PC-3 (cell line): ENCODE measurements around the gene SERGEF. TPM values are rescaled to one million over a fixed set of nuclear protein-coding genes. Genes with fewer than 3 reads are reported as not detected.

Source experiments
- ATAC-seq: fragments of 200-7000 bp; cut with Tn5 transposase; 2 replicates; pipeline ENCODE4 v1.9.1; 2020; ENCODE audit warnings: mild to moderate bottlenecking, moderate library complexity
- BruUV-seq: library from RNA; stranded (reverse); fragments of 400-500 nt; replicated peaks from 2 replicates; lab custom pipeline; 2021; lab: Mats Ljungman, UMichigan
- CTCF ChIA-PET: fragments of 300-600 bp; sonication (Branson Sonifier 250); formaldehyde crosslinking; loops from one replicate; lab custom pipeline; 2022; ENCODE audit warnings: antibody characterized with exemption; lab: Charles Lee
- POLR2A ChIA-PET: fragments of 300-600 bp; sonication (Branson Sonifier 250); formaldehyde crosslinking; loops from one replicate; lab custom pipeline; 2022; ENCODE audit warnings: antibody characterized with exemption; ENCODE audit not compliant: unreplicated experiment; lab: Charles Lee
- DNase-seq: peaks from one replicate; pipeline ENCODE4 v3.0.0-alpha.2; 2015
- H2AFZ ChIP-seq: fragments of 300-600 bp; sonication (generic); 2 replicates; pipeline ENCODE4 v1.6.0; 2016; ENCODE audit warnings: antibody characterized with exemption, low read length
- H3F3A ChIP-seq: fragments of 300-600 bp; sonication (generic); one replicate; pipeline ENCODE4 v1.6.0; 2017; ENCODE audit warnings: antibody characterized with exemption, low read length, control low read depth, mild to moderate bottlenecking; ENCODE audit not compliant: unreplicated experiment
- H3K27ac ChIP-seq: fragments of 300-600 bp; sonication (generic); 2 replicates; pipeline ENCODE4 v1.5.1; 2016; ENCODE audit warnings: mild to moderate bottlenecking, low read length
- H3K27me3 ChIP-seq: fragments of 300-600 bp; sonication (generic); 2 replicates; pipeline ENCODE4 v1.6.1; 2016; ENCODE audit warnings: low read length, mixed read lengths
- H3K36me3 ChIP-seq: fragments of 300-600 bp; sonication (generic); 2 replicates; pipeline ENCODE4 v1.6.1; 2016; ENCODE audit warnings: low read depth, mixed run types, low read length, mixed read lengths
- H3K4me1 ChIP-seq: fragments of 300-600 bp; sonication (generic); 2 replicates; pipeline ENCODE4 v1.5.1; 2016; ENCODE audit warnings: low read length; ENCODE audit not compliant: insufficient read depth
- H3K4me2 ChIP-seq: fragments of 300-600 bp; sonication (generic); 2 replicates; pipeline ENCODE4 v1.6.0; 2016; ENCODE audit warnings: low read length
- H3K4me3 ChIP-seq: fragments of 300-600 bp; sonication (generic); 2 replicates; pipeline ENCODE4 v1.5.1; 2016; ENCODE audit warnings: mild to moderate bottlenecking, low read length, mixed read lengths
- H3K79me2 ChIP-seq: fragments of 300-600 bp; sonication (generic); 2 replicates; pipeline ENCODE4 v1.6.1; 2017; ENCODE audit warnings: low read length, mixed read lengths
- H3K9ac ChIP-seq: fragments of 300-600 bp; sonication (generic); 2 replicates; pipeline ENCODE4 v1.6.0; 2016; ENCODE audit warnings: mild to moderate bottlenecking, low read length
- H3K9me2 ChIP-seq: fragments of 300-600 bp; sonication (generic); replicated peaks from 2 replicates; pipeline ENCODE4 v1.6.1; 2016; ENCODE audit warnings: mixed run types, low read length, mixed read lengths
- H3K9me3 ChIP-seq: fragments of 300-600 bp; sonication (generic); 2 replicates; pipeline ENCODE4 v1.6.1; 2016; ENCODE audit warnings: low read length, mixed read lengths
- H4K20me1 ChIP-seq: fragments of 300-600 bp; sonication (generic); 2 replicates; pipeline ENCODE4 v1.6.1; 2016; ENCODE audit warnings: low read length, mixed read lengths
- CTCF ChIP-seq: fragments of 300-600 bp; sonication (generic); conservative IDR thresholded peaks from 2 replicates; pipeline ENCODE4 v1.5.1; 2017; ENCODE audit warnings: antibody characterized with exemption, low read depth, mild to moderate bottlenecking, low read length
- EZH2 ChIP-seq: fragments of 300-600 bp; sonication (generic); IDR thresholded peaks from one replicate; pipeline ENCODE4 v1.6.1; 2017; ENCODE audit warnings: antibody characterized with exemption, mild to moderate bottlenecking, low read length; ENCODE audit not compliant: unreplicated experiment
- EZH2phosphoT487 ChIP-seq: fragments of 300-600 bp; sonication (generic); IDR thresholded peaks from 2 replicates; pipeline ENCODE4 v1.6.1; 2018; ENCODE audit warnings: mild to moderate bottlenecking, antibody characterized with exemption, low read length, borderline replicate concordance
- intact Hi-C: fragments of 100-400 bp; cut with micrococcal nuclease; formaldehyde crosslinking; loops from 2 replicates; pipeline ENCODE4 v1.9.0; 2023
- total RNA-seq: library from RNA; depleted of rRNA; stranded (reverse); fragments of >200 nt; gene quantifications from 2 replicates; pipeline ENCODE4 v1.2.3, GENCODE V29; 2014

The SERGEF gene
- total RNA-seq, 1 experiment from 2014 or later: 13.7 TPM

DNA sequence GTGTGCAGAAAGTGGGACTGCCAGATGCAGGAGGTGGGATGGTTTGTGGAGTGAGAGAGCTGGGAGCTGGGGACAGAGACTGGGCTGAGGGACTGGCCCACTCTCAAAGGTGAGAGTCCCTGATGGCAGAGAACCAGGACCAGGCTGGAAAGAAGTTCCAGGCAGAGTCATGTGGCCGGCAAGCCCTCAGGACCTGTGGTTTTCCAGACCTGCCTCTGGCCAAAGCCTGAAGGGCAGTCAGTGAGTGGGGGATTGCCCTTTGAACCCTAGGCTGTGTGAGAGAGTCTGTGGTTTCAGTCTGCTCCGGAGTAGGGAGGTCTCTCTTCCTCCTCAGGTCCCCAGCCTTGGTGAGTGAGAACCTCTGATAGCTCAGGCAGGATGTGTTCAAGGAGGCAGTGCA is 261.3 kb downstream of the SERGEF start:
- H3K4me1 ChIP-seq: no peaks in the 10 kb centered on the region
- no peaks in the 10 kb centered on the region for H3K79me2 ChIP-seq
- no peak overlapping the region for H3K27ac ChIP-seq
- CTCF ChIA-PET: no interaction called here
- no peaks in the 10 kb centered on the region for H3K36me3 ChIP-seq
- no peak overlapping the region for H2AFZ ChIP-seq
- no peak overlapping the region for H3K4me2 ChIP-seq
- peaks cover 22% of the 10 kb centered on the region for H3K27me3 ChIP-seq
- H3K9me3 ChIP-seq: no peaks in the 10 kb centered on the region
- TF ChIP-seq EZH2 (no peak), EZH2phosphoT487 (no peak), CTCF (no peak)
- no peak overlapping the region for H3K4me3 ChIP-seq
- H4K20me1 ChIP-seq: no peaks in the 10 kb centered on the region
- POLR2A ChIA-PET: no interaction called here
- DNase-seq (no peak), ATAC-seq (no peak)
- H3K9ac ChIP-seq: no peak overlapping the region
- intact Hi-C loops: no loop called here
- H3K9me2 ChIP-seq: no peaks in the 10 kb centered on the region
- BruUV-seq: no TSS peak
- no peaks in the 10 kb centered on the region for H3F3A ChIP-seq

- ChIA-PET POLR2A (no interaction called here), CTCF (no interaction called here)
- DNase-seq (no peak), ATAC-seq (no peak)
- no peaks in the 10 kb centered on the region for H3K36me3 ChIP-seq
- no peaks in the 10 kb centered on the region for H4K20me1 ChIP-seq
- H3K79me2 ChIP-seq: no peaks in the 10 kb centered on the region
- peaks cover 22% of the 10 kb centered on the region for H3K27me3 ChIP-seq
- no peak overlapping the region for H3K27ac ChIP-seq
- H3K4me2 ChIP-seq: no peak overlapping the region
- no peaks in the 10 kb centered on the region for H3F3A ChIP-seq
- H3K4me1 ChIP-seq: no peaks in the 10 kb centered on the region
- no peak overlapping the region for H3K9ac ChIP-seq
- TF ChIP-seq EZH2phosphoT487 (no peak), EZH2 (no peak), CTCF (no peak)
- intact Hi-C loops: no loop called here
- BruUV-seq: no TSS peak
- no peak overlapping the region for H2AFZ ChIP-seq
- no peaks in the 10 kb centered on the region for H3K9me2 ChIP-seq
- H3K9me3 ChIP-seq: no peaks in the 10 kb centered on the region
- H3K4me3 ChIP-seq: no peak overlapping the region
Measured at GRCh38 chr11:17750801-17751165, 262.1 kb downstream of the SERGEF start.

- intact Hi-C loops: no loop called here
- no peaks in the 10 kb centered on the region for H3K9me2 ChIP-seq
- BruUV-seq: no TSS peak
- ChIA-PET CTCF (no interaction called here), POLR2A (no interaction called here)
- peaks cover 20% of the 10 kb centered on the region for H3K27me3 ChIP-seq
- H3K27ac ChIP-seq: no peak overlapping the region
- H3F3A ChIP-seq: no peaks in the 10 kb centered on the region
- H3K4me2 ChIP-seq: no peak overlapping the region
- H3K36me3 ChIP-seq: no peaks in the 10 kb centered on the region
- TF ChIP-seq CTCF: no peak
- no peak for TF ChIP-seq EZH2phosphoT487
- H4K20me1 ChIP-seq: no peaks in the 10 kb centered on the region
- no peak overlapping the region for H3K9ac ChIP-seq
- no peak overlapping the region for H3K4me3 ChIP-seq
- H3K9me3 ChIP-seq: no peaks in the 10 kb centered on the region
- H2AFZ ChIP-seq: no peak overlapping the region
- DNase-seq (no peak), ATAC-seq (no peak)
- H3K4me1 ChIP-seq: no peaks in the 10 kb centered on the region
- H3K79me2 ChIP-seq: no peaks in the 10 kb centered on the region
Measured at GRCh38 chr11:17750013-17750800, 262.6 kb downstream of the SERGEF start.
